Peyer's patch (tissue), 4 donors: ENCODE data around the gene FURIN. TPM values are rescaled to one million over a fixed set of nuclear protein-coding genes. Genes with fewer than 3 reads are reported as not detected.
A peak's percentile ranks its signal among the peaks of the same experiment; 100 is the strongest.
"Not testable (repeated sequence)": the region's sequence is repeated elsewhere in the genome, so short reads cannot be mapped to it uniquely, and the experiment has no call there.

Source experiments
- DNase-seq, 3 donors: peaks; one replicate each; pipeline ENCODE4 v3.0.0-alpha.2; 2017 to 2019
- H3K27ac ChIP-seq, 4 donors: fragments of 200-600 bp; sonication (generic); one replicate each; pipeline ENCODE4 v1.5.1; 2016 to 2019
- H3K27me3 ChIP-seq, 2 donors: fragments of 200-600 bp; sonication (generic); one replicate each; pipeline ENCODE4 v1.5.1; 2019
- H3K36me3 ChIP-seq, 3 donors: fragments of 200-600 bp; sonication (generic); one replicate each; pipeline ENCODE4 v1.5.1; 2016 to 2019
- H3K4me1 ChIP-seq, 4 donors: fragments of 200-600 bp; sonication (generic); one replicate each; pipeline ENCODE4 v1.5.1; 2016 to 2019
- H3K4me3 ChIP-seq, 4 donors: fragments of 200-600 bp; sonication (generic); 1 replicate in 3 of 4; 2 replicates in 1 of 4; pipeline ENCODE4 v1.5.1; 2016 to 2019; ENCODE audit warnings: mild to moderate bottlenecking in 1 of 4
- H3K9me3 ChIP-seq, 4 donors: fragments of 200-600 bp; sonication (generic); one replicate each; pipeline ENCODE4 v1.5.1; 2016 to 2019; ENCODE audit warnings: mild to moderate bottlenecking in 1 of 4
- CTCF ChIP-seq, 6 experiments: fragments of 450-650 bp in 4 of 6; fragments of 200-600 bp in 2 of 6; sonication (generic) in 1 of 6; IDR thresholded peaks; one replicate each; pipeline ENCODE4 v1.5.1; 2017 to 2019; ENCODE audit warnings: antibody characterized with exemption in 6 of 6, mild to moderate bottlenecking in 3 of 6, moderate library complexity in 1 of 6
- POLR2A ChIP-seq, 2 donors: fragments of 450-650 bp; IDR thresholded peaks; one replicate each; pipeline ENCODE4 v1.5.1; 2017; ENCODE audit warnings: antibody characterized with exemption in 2 of 2, mild to moderate bottlenecking in 2 of 2, moderate library complexity in 2 of 2
- total RNA-seq, 4 donors: library from RNA; depleted of rRNA; stranded (reverse); fragments of >200 nt; gene quantifications; one replicate each; pipeline ENCODE4 v1.1.0, GENCODE V29; 2016

FURIN gene
- total RNA-seq, 4 donors from 2014 or later: 53.6 to 76.7 (median 70.1) TPM

- Histone ChIP-seq H3K4me1 (peaks cover 3 to 35% (median 21%) of the 10 kb centered on the region in 4 donors), H3K36me3 (no peaks in the 10 kb centered on the region), H3K27ac (peak overlapping the region; percentile 69 to 87 (median 78)), H3K27me3 (no peaks in the 10 kb centered on the region), H3K9me3 (no peaks in the 10 kb centered on the region), H3K4me3 (peak overlapping the region in 2 of 4 donors; percentile 36 to 47)
- DNase-seq: no peak
- TF ChIP-seq POLR2A (IDR thresholded peaks at IDR 0.05): no peak
- no peak for TF ChIP-seq CTCF (IDR thresholded peaks at IDR 0.05)
Measured at GRCh38 chr15:90840157-90840855, 28.1 kb upstream of the FURIN start.

- Histone ChIP-seq H3K9me3 (no peaks in the 10 kb centered on the region), H3K27me3 (no peaks in the 10 kb centered on the region), H3K4me3 (no peak overlapping the region), H3K27ac (no peak overlapping the region), H3K36me3 (no peaks in the 10 kb centered on the region), H3K4me1 (peaks cover 3 to 31% (median 21%) of the 10 kb centered on the region in 4 donors)
- no peak for DNase-seq
- no peak for TF ChIP-seq POLR2A (IDR thresholded peaks at IDR 0.05)
- no peak for TF ChIP-seq CTCF (IDR thresholded peaks at IDR 0.05)
Measured at GRCh38 chr15:90840954-90841353, 27.4 kb upstream of the FURIN start.

GRCh38 chr15:90844696-90845095, 23.7 kb upstream of the FURIN start:
- no peak overlapping the region for H3K4me3 ChIP-seq
- H3K27ac ChIP-seq: peak overlapping the region in 1 of 4 donors; percentile 44
- H3K4me1 ChIP-seq: peaks cover 0 to 5% (median 3%) of the 10 kb centered on the region in 4 donors
- no peaks in the 10 kb centered on the region for H3K9me3 ChIP-seq
- H3K27me3 ChIP-seq: no peaks in the 10 kb centered on the region
- TF ChIP-seq CTCF (IDR thresholded peaks at IDR 0.05) (no peak), POLR2A (IDR thresholded peaks at IDR 0.05) (no peak)
- no peak for DNase-seq
- H3K36me3 ChIP-seq: no peaks in the 10 kb centered on the region

GRCh38 chr15:90845201-90845949, 23.0 kb upstream of the FURIN start:
- Histone ChIP-seq H3K9me3 (no peaks in the 10 kb centered on the region), H3K4me3 (no peak overlapping the region), H3K36me3 (no peaks in the 10 kb centered on the region), H3K27me3 (no peaks in the 10 kb centered on the region), H3K4me1 (no peaks in the 10 kb centered on the region), H3K27ac (peak overlapping the region in 1 of 4 donors; percentile 44)
- TF ChIP-seq POLR2A (IDR thresholded peaks at IDR 0.05): no peak
- TF ChIP-seq CTCF (IDR thresholded peaks at IDR 0.05): no peak
- DNase-seq: peak in 2 of 3 donors; percentile 45 to 80

GRCh38 chr15:90849424-90849823, 19.0 kb upstream of the FURIN start:
- H3K4me1 ChIP-seq: peaks cover 0 to 14% (median 2%) of the 10 kb centered on the region in 4 donors
- H3K27ac ChIP-seq, DNase-seq, H3K36me3 ChIP-seq, H3K9me3 ChIP-seq, H3K27me3 ChIP-seq, H3K4me3 ChIP-seq: not testable (repeated sequence)

GRCh38 chr15:90851114-90851513, 17.3 kb upstream of the FURIN start:
- H3K27ac ChIP-seq: no peak overlapping the region
- H3K4me3 ChIP-seq: no peak overlapping the region
- H3K9me3 ChIP-seq: no peaks in the 10 kb centered on the region
- peaks cover 0 to 15% (median 7%) of the 10 kb centered on the region in 4 donors for H3K4me1 ChIP-seq
- H3K36me3 ChIP-seq: no peaks in the 10 kb centered on the region
- no peak for TF ChIP-seq POLR2A (IDR thresholded peaks at IDR 0.05)
- no peak for TF ChIP-seq CTCF (IDR thresholded peaks at IDR 0.05)
- peak in 1 of 3 donors; percentile 62 for DNase-seq
- no peaks in the 10 kb centered on the region for H3K27me3 ChIP-seq
